Mesendoderm (in vitro differentiated cells): ENCODE results near the gene DYRK3.

Source experiments
- DNase-seq: peaks from one replicate; pipeline ENCODE4 v3.0.0; 2013
- H2AK5ac ChIP-seq: 2 replicates; pipeline ENCODE4 v1.6.1; 2013; ENCODE audit warnings: low read length, inconsistent platforms
- H2BK120ac ChIP-seq: 2 replicates; pipeline ENCODE4 v1.6.1; 2013; ENCODE audit warnings: low read depth, mild to moderate bottlenecking, low read length, moderate library complexity, mixed read lengths
- H2BK15ac ChIP-seq: replicated peaks from 2 replicates; pipeline ENCODE4 v1.6.1; 2013; ENCODE audit warnings: low read depth, mild to moderate bottlenecking, moderate library complexity
- H2BK5ac ChIP-seq: 2 replicates; pipeline ENCODE4 v1.6.1; 2013; ENCODE audit warnings: low read length, inconsistent platforms
- H3K18ac ChIP-seq: 2 replicates; pipeline ENCODE4 v1.6.1; 2013; ENCODE audit warnings: mild to moderate bottlenecking, low read length, mixed read lengths
- H3K23ac ChIP-seq: one replicate; pipeline ENCODE4 v1.6.1; 2013; ENCODE audit warnings: low read length
- H3K27ac ChIP-seq: 2 replicates; pipeline ENCODE4 v1.5.1; 2013; ENCODE audit warnings: low read depth, mild to moderate bottlenecking, inconsistent platforms, low read length, moderate library complexity
- H3K27me3 ChIP-seq: 2 replicates; pipeline ENCODE4 v1.6.1; 2013; ENCODE audit warnings: low read length, control low read depth, mild to moderate bottlenecking, inconsistent platforms; ENCODE audit not compliant: insufficient read depth, poor library complexity
- H3K36me3 ChIP-seq: 2 replicates; pipeline ENCODE4 v1.6.1; 2013; ENCODE audit warnings: low read length, inconsistent platforms; ENCODE audit not compliant: control insufficient read depth, insufficient read depth
- H3K4ac ChIP-seq: one replicate; pipeline ENCODE4 v1.6.1; 2013; ENCODE audit warnings: low read depth, mild to moderate bottlenecking, low read length, moderate library complexity
- H3K4me1 ChIP-seq: 2 replicates; pipeline ENCODE4 v1.6.1; 2013; ENCODE audit warnings: low read depth, low read length, inconsistent platforms; ENCODE audit not compliant: control insufficient read depth
- H3K4me2 ChIP-seq: 2 replicates; pipeline ENCODE4 v1.6.1; 2013; ENCODE audit warnings: low read length
- H3K4me3 ChIP-seq: 2 replicates; pipeline ENCODE4 v1.5.1; 2013; ENCODE audit warnings: mild to moderate bottlenecking, low read length
- H3K56ac ChIP-seq: one replicate; pipeline ENCODE4 v1.6.1; 2013; ENCODE audit warnings: low read length
- H3K79me1 ChIP-seq: 2 replicates; pipeline ENCODE4 v1.6.1; 2013; ENCODE audit warnings: low read length, inconsistent platforms
- H3K79me2 ChIP-seq: 2 replicates; pipeline ENCODE4 v1.6.1; 2013; ENCODE audit warnings: mild to moderate bottlenecking, low read length; ENCODE audit not compliant: control insufficient read depth, insufficient read depth
- H3K9ac ChIP-seq: 2 replicates; pipeline ENCODE4 v1.6.1; 2013; ENCODE audit warnings: low read length, inconsistent platforms
- H4K5ac ChIP-seq: one replicate; pipeline ENCODE4 v1.6.1; 2013; ENCODE audit warnings: low read length
- H4K8ac ChIP-seq: one replicate; pipeline ENCODE4 v1.6.1; 2013; ENCODE audit warnings: low read depth, mild to moderate bottlenecking, control low read depth, low read length, moderate library complexity
- WGBS: extraction: QIAGEN DNeasy Blood & Tissue Kit; methylation state at CpG from one replicate; pipeline ENCODE4 v1.1.7; 2013; ENCODE audit warnings: low lambda C conversion rate, missing lambda C conversion rate; ENCODE audit not compliant: insufficient coverage; ENCODE audit errors: extremely low coverage; 5-methylcytosine and 5-hydroxymethylcytosine counted together

The DYRK3 gene

GRCh38 chr1:206691604-206692003, 56.3 kb downstream of the DYRK3 start:
- peaks cover 55% of the 10 kb centered on the region for H3K79me1 ChIP-seq
- no peak overlapping the region for H2BK15ac ChIP-seq
- WGBS = no CpG with 5 or more reads among the region's 8 CpGs
- no peak overlapping the region for H3K4ac ChIP-seq
- H3K23ac ChIP-seq = no peak overlapping the region
- H4K5ac ChIP-seq = no peak overlapping the region
- no peak overlapping the region for H3K4me2 ChIP-seq
- DNase-seq = no peak
- no peak overlapping the region for H3K9ac ChIP-seq
- no peak overlapping the region for H2BK120ac ChIP-seq
- H3K36me3 ChIP-seq = no peaks in the 10 kb centered on the region
- peaks cover 58% of the 10 kb centered on the region for H3K79me2 ChIP-seq
- no peak overlapping the region for H3K56ac ChIP-seq
- no peaks in the 10 kb centered on the region for H3K27me3 ChIP-seq
- no peak overlapping the region for H3K18ac ChIP-seq
- no peak overlapping the region for H2BK5ac ChIP-seq
- H4K8ac ChIP-seq = no peak overlapping the region
- H3K4me3 ChIP-seq = no peak overlapping the region
- H2AK5ac ChIP-seq = no peak overlapping the region
- H3K4me1 ChIP-seq = peaks cover 21% of the 10 kb centered on the region
- no peak overlapping the region for H3K27ac ChIP-seq

GRCh38 chr1:206693029-206693428, 57.7 kb downstream of the DYRK3 start:
- no peaks in the 10 kb centered on the region for H3K36me3 ChIP-seq
- no peak overlapping the region for H3K56ac ChIP-seq
- no peak overlapping the region for H3K4me2 ChIP-seq
- H4K5ac ChIP-seq = no peak overlapping the region
- H3K4me3 ChIP-seq = no peak overlapping the region
- WGBS = no CpG with 5 or more reads among the region's 10 CpGs
- no peak overlapping the region for H2BK5ac ChIP-seq
- no peak for DNase-seq
- no peak overlapping the region for H2BK120ac ChIP-seq
- H2BK15ac ChIP-seq = no peak overlapping the region
- H3K4ac ChIP-seq = no peak overlapping the region
- H4K8ac ChIP-seq = no peak overlapping the region
- H3K23ac ChIP-seq = no peak overlapping the region
- no peaks in the 10 kb centered on the region for H3K27me3 ChIP-seq
- H3K4me1 ChIP-seq = peaks cover 16% of the 10 kb centered on the region
- no peak overlapping the region for H2AK5ac ChIP-seq
- H3K9ac ChIP-seq = no peak overlapping the region
- H3K18ac ChIP-seq = no peak overlapping the region
- peaks cover 58% of the 10 kb centered on the region for H3K79me1 ChIP-seq
- no peak overlapping the region for H3K27ac ChIP-seq
- peaks cover 57% of the 10 kb centered on the region for H3K79me2 ChIP-seq

GRCh38 chr1:206693592-206693991, 58.3 kb downstream of the DYRK3 start:
- no peak overlapping the region for H3K56ac ChIP-seq

GRCh38 chr1:206694171-206695124, 59.1 kb downstream of the DYRK3 start:
- DNase-seq = peak; percentile 90

More at GRCh38 chr1:206693592-206693991, 58.3 kb downstream of the DYRK3 start:
- Histone ChIP-seq H3K27ac (no peak overlapping the region), H2BK15ac (no peak overlapping the region), H2BK120ac (no peak overlapping the region), H4K8ac (no peak overlapping the region), H4K5ac (no peak overlapping the region), H3K4me1 (peaks cover 13% of the 10 kb centered on the region), H3K4me2 (no peak overlapping the region), H3K36me3 (no peaks in the 10 kb centered on the region), H3K23ac (no peak overlapping the region), H3K18ac (no peak overlapping the region), H3K79me2 (peaks cover 55% of the 10 kb centered on the region), H2AK5ac (no peak overlapping the region), H3K79me1 (peaks cover 57% of the 10 kb centered on the region), H3K4me3 (no peak overlapping the region), H2BK5ac (no peak overlapping the region), H3K4ac (no peak overlapping the region), H3K27me3 (no peaks in the 10 kb centered on the region), H3K9ac (no peak overlapping the region)
- DNase-seq = no peak
- WGBS = no CpG with 5 or more reads among the region's 7 CpGs

GRCh38 chr1:206695733-206696132, 60.4 kb downstream of the DYRK3 start:
- WGBS = no CpG with 5 or more reads among the region's 9 CpGs
- H3K27ac ChIP-seq = no peak overlapping the region

More at GRCh38 chr1:206694171-206695124, 59.1 kb downstream of the DYRK3 start:
- Histone ChIP-seq H3K79me1 (peaks cover 57% of the 10 kb centered on the region), H3K4me2 (no peak overlapping the region), H2AK5ac (no peak overlapping the region), H3K4me3 (no peak overlapping the region), H3K56ac (no peak overlapping the region), H3K27me3 (no peaks in the 10 kb centered on the region), H3K4me1 (peaks cover 13% of the 10 kb centered on the region), H3K23ac (no peak overlapping the region), H3K18ac (no peak overlapping the region), H2BK120ac (no peak overlapping the region), H4K8ac (no peak overlapping the region), H3K36me3 (no peaks in the 10 kb centered on the region), H2BK15ac (no peak overlapping the region), H3K9ac (no peak overlapping the region), H3K79me2 (peaks cover 52% of the 10 kb centered on the region), H3K4ac (no peak overlapping the region), H4K5ac (no peak overlapping the region), H3K27ac (no peak overlapping the region), H2BK5ac (no peak overlapping the region)
- WGBS = no CpG with 5 or more reads among the region's 11 CpGs

More at GRCh38 chr1:206695733-206696132, 60.4 kb downstream of the DYRK3 start:
- Histone ChIP-seq H3K4me2 (no peak overlapping the region), H3K23ac (no peak overlapping the region), H3K79me2 (peaks cover 48% of the 10 kb centered on the region), H3K36me3 (no peaks in the 10 kb centered on the region), H2BK15ac (no peak overlapping the region), H2BK5ac (no peak overlapping the region), H4K5ac (no peak overlapping the region), H3K4me1 (peaks cover 13% of the 10 kb centered on the region), H3K79me1 (peaks cover 55% of the 10 kb centered on the region), H3K27me3 (no peaks in the 10 kb centered on the region), H3K4ac (no peak overlapping the region), H2BK120ac (no peak overlapping the region), H3K56ac (no peak overlapping the region), H3K4me3 (no peak overlapping the region), H3K9ac (no peak overlapping the region), H2AK5ac (no peak overlapping the region), H4K8ac (no peak overlapping the region), H3K18ac (no peak overlapping the region)
- no peak for DNase-seq
